Activated CD4-positive, CD25-positive, alpha-beta regulatory T cell treated with anti-CD3 and anti-CD28 coated beads, Interleukin-2, amount 50 U/mL, for 16 hours (primary cell): Measurements from ENCODE around the gene SPCS3.
"Not testable (repeated sequence)": the region's sequence is repeated elsewhere in the genome, so short reads cannot be mapped to it uniquely, and the experiment has no call there.

ENCODE experiments used
- DNase-seq: peaks from one replicate; pipeline ENCODE4 v3.0.0-alpha.2; 2020; ENCODE audit warnings: low read depth, low spot score

The SPCS3 gene

GRCh38 chr4:176319704-176320339, at the start of gene SPCS3:
SPCS3 (plus strand) TSS chr4:176319966; CDS start chr4:176320077, 111 bp downstream.
- DNase-seq, result peak; percentile 92

- no peak for DNase-seq
Measured at GRCh38 chr4:176270669-176271068, 49.1 kb upstream of the SPCS3 start.

- DNase-seq, result no peak
Measured at GRCh38 chr4:176271749-176272148, 48.0 kb upstream of the SPCS3 start.

- no peak for DNase-seq
Measured at GRCh38 chr4:176272799-176273198, 47.0 kb upstream of the SPCS3 start.

GRCh38 chr4:176273736-176274135, 46.0 kb upstream of the SPCS3 start:
- DNase-seq, result no peak

- DNase-seq, result no peak
Measured at GRCh38 chr4:176274441-176274840, 45.3 kb upstream of the SPCS3 start.

GRCh38 chr4:176276710-176277109, 43.1 kb upstream of the SPCS3 start:
- DNase-seq, result no peak

GRCh38 chr4:176277162-176277904, 42.4 kb upstream of the SPCS3 start:
- DNase-seq, result no peak

GRCh38 chr4:176279560-176279959, 40.2 kb upstream of the SPCS3 start:
- DNase-seq, result not testable (repeated sequence)

GRCh38 chr4:176286728-176287127, 33.0 kb upstream of the SPCS3 start:
- DNase-seq, result no peak

- DNase-seq, result no peak
Measured at GRCh38 chr4:176287546-176287945, 32.2 kb upstream of the SPCS3 start.

- no peak for DNase-seq
Measured at GRCh38 chr4:176288020-176288419, 31.7 kb upstream of the SPCS3 start.

- no peak for DNase-seq
Measured at GRCh38 chr4:176289561-176289960, 30.2 kb upstream of the SPCS3 start.

- DNase-seq, result no peak
Measured at GRCh38 chr4:176290520-176290919, 29.2 kb upstream of the SPCS3 start.

GRCh38 chr4:176291748-176292147, 28.0 kb upstream of the SPCS3 start:
- no peak for DNase-seq

- no peak for DNase-seq
Measured at GRCh38 chr4:176292920-176293319, 26.8 kb upstream of the SPCS3 start.

GRCh38 chr4:176293660-176294059, 26.1 kb upstream of the SPCS3 start:
- DNase-seq, result no peak

- not testable (repeated sequence) for DNase-seq
Measured at GRCh38 chr4:176295907-176296306, 23.9 kb upstream of the SPCS3 start.

GRCh38 chr4:176298664-176299063, 21.1 kb upstream of the SPCS3 start:
- no peak for DNase-seq

GRCh38 chr4:176300036-176300435, 19.7 kb upstream of the SPCS3 start:
- DNase-seq, result no peak

GRCh38 chr4:176300565-176300964, 19.2 kb upstream of the SPCS3 start:
- DNase-seq, result no peak

GRCh38 chr4:176302283-176303275, 17.2 kb upstream of the SPCS3 start:
- no peak for DNase-seq
